ENCODE results near the gene AGPAT2. TPM values are rescaled to one million over a fixed set of nuclear protein-coding genes. Genes with fewer than 3 reads are reported as not detected.

AGPAT2 gene
- total and polyA plus RNA-seq, 2 experiments from 2014 or later, result 125 to 242 TPM

DNA sequence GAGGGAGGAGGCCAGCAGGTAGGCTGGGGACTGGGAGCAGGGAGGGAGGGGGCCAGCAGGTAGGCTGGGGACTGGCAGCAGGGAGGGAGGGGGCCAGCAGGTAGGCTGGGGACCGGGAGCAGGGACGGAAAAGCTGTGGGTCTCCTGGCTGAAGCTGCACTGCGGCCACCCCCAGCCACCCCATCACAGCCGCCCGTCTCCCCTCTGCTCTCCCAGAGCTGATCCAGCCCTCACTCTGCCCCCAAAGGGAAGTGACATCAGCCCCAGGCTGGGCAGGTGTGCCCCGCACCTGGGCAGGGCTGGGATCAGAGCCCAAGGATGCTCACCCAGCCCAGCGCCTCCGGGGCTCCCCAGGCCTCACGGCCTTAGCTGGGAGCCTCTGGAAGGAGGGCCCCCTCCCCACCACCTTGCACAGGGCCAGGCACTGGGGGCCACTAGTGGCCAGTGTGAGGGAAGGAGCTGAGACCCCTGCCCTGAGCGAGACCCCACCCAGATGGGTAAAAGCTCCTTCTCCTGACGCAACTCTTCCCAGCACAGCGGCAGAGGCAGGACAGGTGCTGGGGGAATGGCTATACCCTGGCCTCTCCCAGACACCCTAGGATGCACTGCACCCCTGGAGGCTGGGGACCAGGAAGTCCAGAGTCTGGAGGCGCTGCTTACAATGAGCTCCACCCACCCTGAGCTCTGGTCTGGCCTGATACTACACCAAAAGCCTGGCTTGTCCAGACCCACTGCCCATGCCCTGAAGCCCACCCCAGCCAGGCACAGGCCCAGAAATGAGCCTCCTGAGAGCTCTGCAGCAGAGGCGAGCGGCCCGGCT lies 11.6 kb downstream of the AGPAT2 start:
- Histone ChIP-seq H3K27me3 (no peaks in the 10 kb centered on the region), H3K4me1 (ENCODE audit: insufficient read depth) (peaks cover 17% of the 10 kb centered on the region), H3K4me2 (peak overlapping the region; percentile 37), H3K79me2 (peaks cover 28% of the 10 kb centered on the region), H2AFZ (no peak overlapping the region), H3K9me2 (replicated peaks; ENCODE audit: insufficient read depth) (no peaks in the 10 kb centered on the region), H4K20me1 (ENCODE audit: insufficient read depth, poor library complexity, severe bottlenecking) (peaks cover 9% of the 10 kb centered on the region), H3K36me3 (replicated peaks; ENCODE audit: insufficient read depth, low read depth) (no peaks in the 10 kb centered on the region), H3K4me3 (no peak overlapping the region), H3K9me3 (ENCODE audit: low read depth) (no peaks in the 10 kb centered on the region), H3K27ac (peak overlapping the region; percentile 67)
- no peak for TF ChIP-seq EZH2phosphoT487 (IDR thresholded peaks at IDR 0.05; ENCODE audit: low read depth, severe bottlenecking, unreplicated experiment)
- no peak for TF ChIP-seq EZH2 (IDR thresholded peaks at IDR 0.05; ENCODE audit: borderline replicate concordance)
- TF ChIP-seq, protein P1, sequence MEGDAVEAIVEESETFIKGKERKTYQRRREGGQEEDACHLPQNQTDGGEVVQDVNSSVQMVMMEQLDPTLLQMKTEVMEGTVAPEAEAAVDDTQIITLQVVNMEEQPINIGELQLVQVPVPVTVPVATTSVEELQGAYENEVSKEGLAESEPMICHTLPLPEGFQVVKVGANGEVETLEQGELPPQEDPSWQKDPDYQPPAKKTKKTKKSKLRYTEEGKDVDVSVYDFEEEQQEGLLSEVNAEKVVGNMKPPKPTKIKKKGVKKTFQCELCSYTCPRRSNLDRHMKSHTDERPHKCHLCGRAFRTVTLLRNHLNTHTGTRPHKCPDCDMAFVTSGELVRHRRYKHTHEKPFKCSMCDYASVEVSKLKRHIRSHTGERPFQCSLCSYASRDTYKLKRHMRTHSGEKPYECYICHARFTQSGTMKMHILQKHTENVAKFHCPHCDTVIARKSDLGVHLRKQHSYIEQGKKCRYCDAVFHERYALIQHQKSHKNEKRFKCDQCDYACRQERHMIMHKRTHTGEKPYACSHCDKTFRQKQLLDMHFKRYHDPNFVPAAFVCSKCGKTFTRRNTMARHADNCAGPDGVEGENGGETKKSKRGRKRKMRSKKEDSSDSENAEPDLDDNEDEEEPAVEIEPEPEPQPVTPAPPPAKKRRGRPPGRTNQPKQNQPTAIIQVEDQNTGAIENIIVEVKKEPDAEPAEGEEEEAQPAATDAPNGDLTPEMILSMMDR (IDR thresholded peaks at IDR 0.05; ENCODE audit: poor library complexity), result no peak
- peak; percentile 63 for DNase-seq (ENCODE audit: low spot score)
- WGBS (ENCODE audit: low lambda C conversion rate, missing lambda C conversion rate), result 87% methylated on average over 12 of the region's 16 CpGs

DNA sequence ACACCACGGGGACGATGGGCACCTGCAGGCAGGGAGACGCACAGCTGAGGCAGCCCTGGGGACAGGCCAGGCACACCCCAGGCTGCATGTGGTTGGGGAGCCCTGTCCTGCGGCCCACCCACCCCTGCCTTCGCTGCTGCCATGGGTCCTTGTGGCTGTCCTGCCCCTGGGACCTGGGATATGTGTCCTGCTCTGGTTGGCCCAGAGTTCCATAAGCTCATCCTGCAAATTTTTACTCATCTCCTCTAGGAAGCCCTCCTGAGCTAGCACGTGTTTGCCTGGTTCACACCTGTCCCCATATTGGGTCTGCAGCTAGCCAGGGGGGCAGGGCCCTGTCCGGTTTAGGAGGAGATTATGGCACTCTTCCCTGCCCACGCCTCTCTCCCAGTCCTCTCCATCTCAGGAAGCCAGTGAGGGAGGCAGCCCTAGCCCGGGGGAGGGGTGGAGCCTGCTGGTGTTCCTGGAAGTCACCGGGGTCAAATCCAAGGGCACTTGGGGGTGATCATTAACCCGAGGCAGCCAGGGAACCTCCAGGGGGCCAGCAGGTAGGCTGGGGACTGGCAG lies 12.4 kb downstream of the AGPAT2 start:
- WGBS (ENCODE audit: low lambda C conversion rate, missing lambda C conversion rate), result 56% methylated on average over 11 of the region's 11 CpGs
- peak; percentile 79 for DNase-seq (ENCODE audit: low spot score)

DNA sequence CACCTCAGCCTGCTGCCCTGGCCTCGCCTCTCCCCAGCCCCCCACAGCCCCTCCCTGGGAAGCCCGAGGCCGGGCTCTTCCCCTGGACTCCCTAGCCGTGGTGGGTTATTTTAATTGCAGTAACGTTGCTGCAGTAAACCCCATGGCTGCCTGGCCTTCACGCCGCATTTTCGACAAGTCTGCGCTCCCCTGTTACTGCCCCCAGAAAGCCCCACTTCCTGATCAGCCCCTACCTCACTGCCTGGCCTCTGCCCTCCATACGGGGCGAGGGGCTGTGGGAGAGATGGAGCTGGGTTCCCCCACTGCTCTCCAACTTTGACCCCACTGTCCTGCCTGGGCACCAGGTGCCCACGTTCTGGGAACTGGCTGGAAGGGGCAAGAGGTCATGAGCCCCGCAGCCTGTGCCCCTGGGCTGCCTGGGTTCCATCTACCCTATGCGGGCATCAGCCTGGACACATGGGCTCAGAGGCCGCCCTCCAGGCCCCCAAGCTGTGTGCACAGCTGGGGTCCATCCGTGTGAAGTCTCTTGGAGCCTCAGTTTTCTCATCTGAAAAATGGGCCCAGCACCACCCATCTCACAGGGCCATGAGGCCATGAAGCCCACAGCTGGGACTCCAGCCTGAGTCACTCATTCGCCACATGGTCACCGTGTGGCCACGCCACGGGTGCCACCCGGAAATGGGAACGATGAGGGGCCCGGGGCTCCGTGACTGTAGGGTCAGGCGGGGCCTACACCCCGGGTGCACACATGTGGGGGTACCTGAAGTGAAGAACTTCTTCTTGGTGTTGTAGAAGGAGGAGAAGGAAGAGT lies 13.1 kb downstream of the AGPAT2 start:
- 92% methylated on average over 26 of the region's 26 CpGs for WGBS (ENCODE audit: low lambda C conversion rate, missing lambda C conversion rate)
- no peak overlapping the region for H3K4me3 ChIP-seq
- no peak for TF ChIP-seq EZH2phosphoT487 (IDR thresholded peaks at IDR 0.05; ENCODE audit: low read depth, severe bottlenecking, unreplicated experiment)
- TF ChIP-seq, protein P1 (IDR thresholded peaks at IDR 0.05; ENCODE audit: poor library complexity), result no peak
- no peak for TF ChIP-seq EZH2 (IDR thresholded peaks at IDR 0.05; ENCODE audit: borderline replicate concordance)
- peaks cover 9% of the 10 kb centered on the region for H4K20me1 ChIP-seq (ENCODE audit: insufficient read depth, poor library complexity, severe bottlenecking)
- peaks cover 17% of the 10 kb centered on the region for H3K4me1 ChIP-seq (ENCODE audit: insufficient read depth)
- peaks cover 13% of the 10 kb centered on the region for H3K79me2 ChIP-seq
- no peak overlapping the region for H2AFZ ChIP-seq
- H3K36me3 ChIP-seq (replicated peaks; ENCODE audit: insufficient read depth, low read depth), result no peaks in the 10 kb centered on the region
- H3K27ac ChIP-seq, result no peak overlapping the region
- no peak overlapping the region for H3K4me2 ChIP-seq
- DNase-seq (ENCODE audit: low spot score), result no peak
- no peaks in the 10 kb centered on the region for H3K27me3 ChIP-seq
- H3K9me3 ChIP-seq (ENCODE audit: low read depth), result no peaks in the 10 kb centered on the region
- H3K9me2 ChIP-seq (replicated peaks; ENCODE audit: insufficient read depth), result no peaks in the 10 kb centered on the region

More for the DNA sequence above, 12.4 kb downstream of the AGPAT2 start:
- Histone ChIP-seq H3K9me2 (replicated peaks; ENCODE audit: insufficient read depth) (no peaks in the 10 kb centered on the region), H2AFZ (no peak overlapping the region), H3K4me3 (no peak overlapping the region), H3K9me3 (ENCODE audit: low read depth) (no peaks in the 10 kb centered on the region), H3K36me3 (replicated peaks; ENCODE audit: insufficient read depth, low read depth) (no peaks in the 10 kb centered on the region), H3K4me1 (ENCODE audit: insufficient read depth) (peaks cover 17% of the 10 kb centered on the region), H3K79me2 (peaks cover 20% of the 10 kb centered on the region), H3K4me2 (no peak overlapping the region), H4K20me1 (ENCODE audit: insufficient read depth, poor library complexity, severe bottlenecking) (peaks cover 9% of the 10 kb centered on the region), H3K27me3 (no peaks in the 10 kb centered on the region), H3K27ac (peak overlapping the region; percentile 67)
- TF ChIP-seq EZH2 (IDR thresholded peaks at IDR 0.05; ENCODE audit: borderline replicate concordance) (no peak), EZH2phosphoT487 (IDR thresholded peaks at IDR 0.05; ENCODE audit: low read depth, severe bottlenecking, unreplicated experiment) (no peak)
- TF ChIP-seq, protein P1 (IDR thresholded peaks at IDR 0.05; ENCODE audit: poor library complexity), result no peak
